H1 (cell line): ENCODE data around the gene LRP5. TPM values are rescaled to one million over a fixed set of nuclear protein-coding genes. Genes with fewer than 3 reads are reported as not detected.

Experiments used
- CTCF ChIA-PET: fragments of 300-600 bp; sonication (Branson Sonifier 250); formaldehyde crosslinking; loops from one replicate; lab custom pipeline; 2021; ENCODE audit not compliant: partially characterized antibody; lab: Charles Lee
- POLR2A ChIA-PET: fragments of 300-600 bp; sonication (Branson Sonifier 250); formaldehyde crosslinking; loops from one replicate; lab custom pipeline; 2021; ENCODE audit warnings: inconsistent platforms; ENCODE audit not compliant: partially characterized antibody; lab: Charles Lee
- DNase-seq, 2 experiments: peaks; one replicate each; pipeline versions ENCODE4 v3.0.0 to v3.0.0-alpha.2; 2010 to 2022; ENCODE audit warnings: low spot score in 2 of 2, low read depth in 1 of 2, mixed read lengths in 1 of 2
- FAIRE-seq: peaks from 2 replicates; lab custom pipeline; 2011; peaks lifted over from hg19 to GRCh38; lab: Jason Lieb, UNC
- H2AFZ ChIP-seq: 2 replicates; pipeline ENCODE4 v1.8.1; 2012; ENCODE audit warnings: low read length, inconsistent platforms
- H2AK5ac ChIP-seq: 2 replicates; pipeline ENCODE4 v1.6.1; 2013; ENCODE audit warnings: low read depth, low read length
- H2BK120ac ChIP-seq: replicated peaks from 2 replicates; pipeline ENCODE3; 2013; ENCODE audit warnings: low read depth, low read length, inconsistent platforms
- H2BK12ac ChIP-seq: 2 replicates; pipeline ENCODE4 v1.6.1; 2013; ENCODE audit warnings: low read depth, low read length
- H2BK15ac ChIP-seq: 2 replicates; pipeline ENCODE4 v1.6.1; 2013; ENCODE audit warnings: low read length
- H2BK20ac ChIP-seq: 2 replicates; pipeline ENCODE4 v1.6.1; 2013; ENCODE audit warnings: low read length
- H2BK5ac ChIP-seq: 2 replicates; pipeline ENCODE4 v1.6.1; 2013; ENCODE audit warnings: low read depth, low read length
- H3K14ac ChIP-seq: 2 replicates; pipeline ENCODE4 v1.6.1; 2013; ENCODE audit warnings: inconsistent platforms; ENCODE audit not compliant: insufficient read length
- H3K18ac ChIP-seq: 2 replicates; pipeline ENCODE4 v1.6.1; 2013; ENCODE audit warnings: low read length; ENCODE audit errors: extremely low read depth
- H3K23ac ChIP-seq: 2 replicates; pipeline ENCODE4 v1.6.1; 2013; ENCODE audit warnings: inconsistent platforms; ENCODE audit not compliant: insufficient read length
- H3K23me2 ChIP-seq: 2 replicates; pipeline ENCODE4 v1.6.1; 2013; ENCODE audit warnings: low read depth, low read length
- H3K27ac ChIP-seq: 2 replicates; pipeline ENCODE4 v1.6.1; 2011; ENCODE audit warnings: low read depth, low read length, inconsistent platforms
- H3K27me3 ChIP-seq, 4 experiments: replicated peaks in 1 of 4; 1 replicate in 1 of 4; 2 replicates in 3 of 4; pipeline versions ENCODE4 v1.6.1 to v1.8.1; 2011 to 2013; ENCODE audit warnings: low read length in 3 of 4, mild to moderate bottlenecking in 3 of 4, inconsistent platforms in 2 of 4, mixed read lengths in 2 of 4, moderate library complexity in 1 of 4; ENCODE audit not compliant: control insufficient read depth in 3 of 4, insufficient read depth in 3 of 4; ENCODE audit errors: extremely low read depth in 1 of 4
- H3K36me3 ChIP-seq, 4 experiments: 2 replicates each; pipeline versions ENCODE4 v1.6.1 to v1.8.1; 2011 to 2013; ENCODE audit warnings: mild to moderate bottlenecking in 4 of 4, low read length in 3 of 4, moderate library complexity in 2 of 4, control low read depth in 1 of 4, inconsistent platforms in 1 of 4; ENCODE audit not compliant: insufficient read depth in 4 of 4, control insufficient read depth in 2 of 4
- H3K4ac ChIP-seq: replicated peaks from 2 replicates; pipeline ENCODE3; 2013; ENCODE audit warnings: low read length, low read depth, mixed read lengths, inconsistent platforms; ENCODE audit not compliant: insufficient read length
- H3K4me1 ChIP-seq, 4 experiments: replicated peaks in 1 of 4; 1 replicate in 1 of 4; 2 replicates in 3 of 4; pipeline versions ENCODE4 v1.6.1 to v1.8.1; 2011 to 2013; ENCODE audit warnings: low read length in 3 of 4, inconsistent platforms in 2 of 4, mixed read lengths in 1 of 4; ENCODE audit not compliant: insufficient read depth in 4 of 4, control insufficient read depth in 3 of 4
- H3K4me2 ChIP-seq, 2 experiments: 2 replicates each; pipeline versions ENCODE4 v1.6.1 to v1.8.1; 2011 to 2013; ENCODE audit warnings: low read depth in 2 of 2, low read length in 2 of 2, control low read depth in 1 of 2, inconsistent platforms in 1 of 2, mild to moderate bottlenecking in 1 of 2; ENCODE audit not compliant: insufficient read depth in 1 of 2
- H3K4me3 ChIP-seq, 4 experiments: fragments of 200-600, 300-600 bp in 1 of 4; sonication (generic), shearing (Covaris generic), sonication (Bioruptor Twin) in 1 of 4; 2 replicates each; pipeline versions ENCODE4 v1.5.1 to v1.8.1; 2011 to 2016; ENCODE audit warnings: low read length in 4 of 4, low read depth in 3 of 4, control low read depth in 2 of 4, inconsistent platforms in 2 of 4, mild to moderate bottlenecking in 2 of 4, mixed read lengths in 1 of 4, moderate library complexity in 1 of 4; ENCODE audit not compliant: insufficient read depth in 2 of 4; ENCODE audit errors: extremely low read depth in 1 of 4
- H3K56ac ChIP-seq: replicated peaks from 2 replicates; pipeline ENCODE3; 2013; ENCODE audit warnings: low read depth, mild to moderate bottlenecking, mixed read lengths, low read length, inconsistent platforms; ENCODE audit not compliant: insufficient read length
- H3K79me1 ChIP-seq: 2 replicates; pipeline ENCODE4 v1.6.1; 2013; ENCODE audit warnings: low read depth, low read length, control low read depth
- H3K79me2 ChIP-seq, 2 experiments: 2 replicates each; pipeline versions ENCODE4 v1.6.1 to v1.8.1; 2012 to 2013; ENCODE audit warnings: low read length in 2 of 2, mild to moderate bottlenecking in 2 of 2, inconsistent platforms in 1 of 2; ENCODE audit not compliant: insufficient read depth in 2 of 2, control insufficient read depth in 1 of 2
- H3K9ac ChIP-seq, 4 experiments: replicated peaks in 1 of 4; 1 replicate in 1 of 4; 2 replicates in 3 of 4; pipeline versions ENCODE4 v1.6.1 to v1.8.1; 2011 to 2013; ENCODE audit warnings: low read depth in 3 of 4, low read length in 3 of 4, control low read depth in 2 of 4, mild to moderate bottlenecking in 2 of 4, moderate library complexity in 2 of 4, inconsistent platforms in 1 of 4; ENCODE audit errors: extremely low read depth in 1 of 4
- H3K9me3 ChIP-seq, 2 experiments: 2 replicates each; pipeline versions ENCODE4 v1.6.1 to v1.8.1; 2012 to 2013; ENCODE audit warnings: mild to moderate bottlenecking in 2 of 2, moderate library complexity in 2 of 2, control low read depth in 1 of 2, inconsistent platforms in 1 of 2, low read depth in 1 of 2, low read length in 1 of 2, mixed read lengths in 1 of 2; ENCODE audit not compliant: insufficient read depth in 2 of 2
- H4K20me1 ChIP-seq, 2 experiments: replicated peaks in 1 of 2; 2 replicates each; pipeline versions ENCODE3 to v1.8.1; 2011 to 2013; ENCODE audit warnings: inconsistent platforms in 2 of 2, low read length in 2 of 2, mild to moderate bottlenecking in 1 of 2; ENCODE audit not compliant: insufficient read depth in 2 of 2, control insufficient read depth in 1 of 2
- H4K5ac ChIP-seq: 2 replicates; pipeline ENCODE4 v1.6.1; 2013; ENCODE audit warnings: low read length, low read depth, mixed read lengths, inconsistent platforms; ENCODE audit not compliant: insufficient read length
- H4K8ac ChIP-seq: 2 replicates; pipeline ENCODE4 v1.8.0; 2013; ENCODE audit warnings: mild to moderate bottlenecking, moderate library complexity, low read length, inconsistent platforms; ENCODE audit not compliant: insufficient read depth; ENCODE audit errors: extremely low read depth
- H4K91ac ChIP-seq: replicated peaks from 2 replicates; pipeline ENCODE3; 2013; ENCODE audit warnings: low read length, mixed read lengths, inconsistent platforms; ENCODE audit not compliant: insufficient read length
- ASH2L ChIP-seq: fragments of 200-600, 300-600 bp; sonication (generic); IDR thresholded peaks from one replicate; pipeline ENCODE4 v1.7.1; 2017; ENCODE audit warnings: low read length
- KDM5A ChIP-seq: fragments of 200-600 bp; IDR thresholded peaks from 2 replicates; pipeline ENCODE4 v1.7.1; 2012; ENCODE audit warnings: mild to moderate bottlenecking, low read length, inconsistent platforms, mixed read lengths
- MAX ChIP-seq: IDR thresholded peaks from 2 replicates; pipeline ENCODE4 v1.6.1; 2012; ENCODE audit warnings: inconsistent platforms
- YY1 ChIP-seq: IDR thresholded peaks from 2 replicates; pipeline ENCODE4 v1.6.1; 2011; ENCODE audit warnings: low read depth, mild to moderate bottlenecking, low read length
- WGBS, 2 experiments: shearing (Covaris generic) in 1 of 2; methylation state at CpG; one replicate each; pipeline versions ENCODE4 v1.1.6 to v1.1.7; 2013 to 2015; ENCODE audit warnings: low lambda C conversion rate in 2 of 2, mixed read lengths in 2 of 2, inconsistent platforms in 1 of 2, low coverage in 1 of 2, missing lambda C conversion rate in 1 of 2; ENCODE audit not compliant: insufficient replicate concordance in 2 of 2, insufficient coverage in 1 of 2, insufficient read length in 1 of 2; ENCODE audit errors: extremely low coverage in 1 of 2, missing lambda C conversion rate in 1 of 2; 5-methylcytosine and 5-hydroxymethylcytosine counted together
- polyA plus RNA-seq, 7 experiments: library from polyadenylated mRNA; depleted of rRNA in 3 of 7; stranded (reverse) in 5 of 7; unstranded in 2 of 7; fragments of >200 nt in 5 of 7; fragments of 200-250 nt in 2 of 7; gene quantifications; 1 replicate in 5 of 7; 2 replicates in 1 of 7; 4 replicates in 1 of 7; pipeline versions ENCODE4 v1.2.1 to v1.2.3, GENCODE V29; 2011 to 2013; ENCODE audit warnings: missing spikeins in 2 of 7, mixed read lengths in 2 of 7
- total RNA-seq: library from RNA; stranded (reverse); fragmentation: NEBNext Ultra II Directional; extraction: Animal tissue kit (Norgen Biotek cat#: 25700); gene quantifications from 2 replicates; pipeline ENCODE4 v1.2.1, GENCODE V29; 2021

The LRP5 gene
- total and polyA plus RNA-seq, 2 of the 8 experiments (the other 6 are each of a cell fraction or from before 2014, with no cell fraction given), result 19.0 to 38.9 TPM

GRCh38 chr11:68439355-68440065 lies 127.1 kb downstream of the LRP5 start:
- Histone ChIP-seq H2AFZ (no peak overlapping the region), H2BK120ac (no peak overlapping the region), H4K91ac (no peak overlapping the region), H3K14ac (no peak overlapping the region), H3K79me1 (no peaks in the 10 kb centered on the region), H4K5ac (peak overlapping the region; percentile 22), H3K9me3 (no peaks in the 10 kb centered on the region), H2BK5ac (peak overlapping the region; percentile 52; the same call in 1 of the 2 replicates), H2BK12ac (no peak overlapping the region), H3K4ac (no peak overlapping the region), H3K23me2 (no peaks in the 10 kb centered on the region), H4K8ac (peak overlapping the region; percentile 71), H2AK5ac (no peak overlapping the region), H3K9ac (0 out of 7 replicates have a peak overlapping the region, but pooled peaks of 1 of the 4 experiments have one; percentile 10), H4K20me1 (peaks cover 0 to 9% of the 10 kb centered on the region in 2 experiments), H3K36me3 (peaks cover 0 to 2% (median 0%) of the 10 kb centered on the region in 4 experiments; a peak in 3 of 8 replicates), H3K23ac (no peak overlapping the region), H2BK20ac (no peak overlapping the region), H3K27me3 (no peaks in the 10 kb centered on the region), H3K4me2 (no peak overlapping the region), H3K4me1 (peaks cover 3 to 22% (median 9%) of the 10 kb centered on the region in 4 experiments), H3K18ac (no peak overlapping the region), H3K79me2 (no peaks in the 10 kb centered on the region), H3K56ac (no peak overlapping the region), H3K4me3 (no peak overlapping the region), H3K27ac (no peak overlapping the region), H2BK15ac (no peak overlapping the region)
- peak in 1 of 2 experiments; percentile 64 for DNase-seq
- POLR2A ChIA-PET, result interaction anchor here (1.2 to 1.7 kb wide), 3 partner anchors 12 to 129 kb away, joined by 3 to 4 read pairs (median 4); partner anchors contain the start of gene PPP6R3
- TF ChIP-seq MAX (peak; percentile 37; the same call in 1 of the 2 replicates), KDM5A (no peak), YY1 (no peak), ASH2L (peak; percentile 9)
- 71% methylated on average over 31 of the region's 38 CpGs; no CpG with 5 or more reads in 1 of the 2 experiments for WGBS, 2 experiments
- no peak for FAIRE-seq
- CTCF ChIA-PET, result interaction anchor here (0.8 to 2.2 kb wide), 8 partner anchors 16 to 142 kb away, joined by 3 to 8 read pairs (median 5); no protein-coding TSS in a partner anchor
